HG03378 (cell line): ENCODE results near the gene FAM32A.

Experiments
- ATAC-seq: cut with Tn5 transposase; IDR thresholded peaks from one replicate; pipeline ENCODE4 v1.9.1; 2021; ENCODE audit warnings: mild to moderate bottlenecking, moderate library complexity; ENCODE audit not compliant: unreplicated experiment

Gene FAM32A

GRCh38 chr19:16224293-16225045 lies 39.3 kb downstream of the FAM32A start:
- no peak for ATAC-seq

GRCh38 chr19:16225279-16226183 lies 40.3 kb downstream of the FAM32A start:
- no peak for ATAC-seq

GRCh38 chr19:16226184-16226591 lies 41.0 kb downstream of the FAM32A start:
- no peak for ATAC-seq

- no peak for ATAC-seq
Observed at GRCh38 chr19:16226878-16227836, 41.9 kb downstream of the FAM32A start.

GRCh38 chr19:16227837-16228636 lies 42.8 kb downstream of the FAM32A start:
- ATAC-seq = no peak

- no peak for ATAC-seq
Observed at GRCh38 chr19:16228637-16229321, 43.6 kb downstream of the FAM32A start.

GRCh38 chr19:16229322-16229641 lies 44.1 kb downstream of the FAM32A start:
- ATAC-seq = no peak

GRCh38 chr19:16232127-16232526 lies 46.9 kb downstream of the FAM32A start:
- ATAC-seq = no peak

GRCh38 chr19:16232568-16232967 lies 47.4 kb downstream of the FAM32A start:
- no peak for ATAC-seq

- ATAC-seq = no peak
Observed at GRCh38 chr19:16233081-16233776, 48.0 kb downstream of the FAM32A start.

GRCh38 chr19:16233836-16234551 lies 48.8 kb downstream of the FAM32A start:
- ATAC-seq = no peak

GRCh38 chr19:16234552-16235445 lies 49.6 kb downstream of the FAM32A start:
- ATAC-seq = no peak

GRCh38 chr19:16235811-16236652 lies 50.8 kb downstream of the FAM32A start:
- ATAC-seq = no peak
